Measurements from ENCODE around the gene KLHL17.
"Not testable (repeated sequence)": the region's sequence is repeated elsewhere in the genome, so short reads cannot be mapped to it uniquely, and the experiment has no call there.

KLHL17 gene

DNA sequence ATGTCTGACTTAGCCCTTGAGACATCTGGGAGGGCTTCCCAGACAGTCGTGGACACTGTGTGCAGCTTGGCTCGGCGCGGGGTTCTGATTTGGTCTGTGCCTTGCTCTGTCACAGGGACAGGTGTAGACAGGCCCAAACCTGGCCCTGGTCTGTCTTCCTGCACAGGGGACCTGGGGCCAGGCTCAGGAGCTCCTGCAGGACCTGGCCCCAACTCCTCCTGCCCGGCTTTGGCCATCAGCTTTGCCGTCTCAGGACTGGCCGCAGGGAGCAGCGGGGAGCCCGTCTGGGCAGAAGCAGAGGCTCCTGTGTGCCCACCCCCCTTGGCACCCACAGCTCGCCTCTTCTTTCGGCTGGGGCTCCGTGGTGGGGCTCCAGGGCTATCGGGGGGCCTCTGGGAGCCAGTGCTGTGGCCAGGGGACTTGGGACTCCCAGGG, 19.8 kb downstream of the KLHL17 start:
- DNase-seq (ENCODE audit: low read depth in 1 of 2, low spot score in 1 of 2), result no peak

DNA sequence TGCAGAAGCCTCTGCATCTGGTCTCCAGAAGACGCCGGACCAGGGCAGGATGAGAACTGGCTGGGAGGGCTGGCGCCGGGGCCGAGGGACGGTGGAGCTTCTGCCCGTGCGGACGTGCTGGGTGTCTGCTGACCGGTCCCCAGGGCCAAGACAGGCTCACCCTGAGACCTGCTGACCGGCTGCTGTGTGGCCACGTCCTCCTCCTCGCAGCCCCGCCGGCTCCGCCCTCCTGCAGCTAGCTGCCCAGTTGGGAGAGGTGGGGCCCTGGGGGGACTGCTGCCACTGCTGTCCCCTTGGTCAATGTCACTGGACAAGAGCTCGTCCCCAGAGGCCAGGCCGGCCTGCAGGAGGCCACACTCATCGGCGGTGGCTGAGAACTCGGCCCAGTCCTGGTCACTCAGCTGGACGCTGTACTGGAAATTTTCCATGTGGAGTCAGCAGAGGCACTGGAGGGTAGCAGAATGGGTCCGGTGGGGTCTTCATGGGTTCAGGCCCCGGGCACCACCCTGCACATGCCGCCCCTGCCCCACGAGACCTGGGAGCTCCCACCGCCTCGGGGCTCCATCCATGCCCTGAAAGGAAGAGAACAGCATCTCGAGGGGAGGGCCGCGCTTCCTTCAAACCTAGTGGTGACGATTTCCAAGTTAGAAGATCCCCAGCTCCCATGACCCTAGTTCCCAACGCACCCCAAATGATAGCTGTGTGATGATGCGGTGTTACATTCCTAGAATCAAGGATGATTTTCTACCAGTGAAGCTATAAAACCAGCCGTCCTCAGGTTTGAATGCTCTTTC, 20.4 kb downstream of the KLHL17 start:
- no peak for DNase-seq (ENCODE audit: low read depth in 1 of 2, low spot score in 1 of 2)

DNA sequence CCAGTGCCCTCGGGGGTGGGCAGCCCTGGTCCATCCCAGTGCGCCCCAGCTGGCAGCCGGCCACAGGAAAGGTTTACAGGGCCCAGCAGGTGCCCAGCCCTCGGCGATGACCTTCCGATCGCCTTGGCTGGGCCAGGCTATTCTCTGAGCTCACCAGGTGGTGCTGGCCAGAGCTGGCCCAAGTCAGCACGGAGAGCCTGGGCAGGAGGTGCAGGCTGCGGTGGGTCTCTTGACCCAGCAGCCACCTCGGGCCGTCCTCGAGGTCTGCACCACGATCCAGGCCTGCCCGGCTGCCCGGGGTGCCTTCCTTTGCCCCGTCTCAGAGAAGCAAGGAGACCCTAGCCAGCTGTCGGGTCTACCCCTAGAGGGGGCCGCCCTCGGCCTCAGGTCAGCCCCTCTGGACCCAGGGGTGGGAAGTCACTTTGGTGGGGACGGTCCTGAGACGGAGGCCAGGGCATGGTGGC, 21.1 kb downstream of the KLHL17 start:
- DNase-seq (ENCODE audit: low read depth in 1 of 2, low spot score in 1 of 2), result no peak

DNA sequence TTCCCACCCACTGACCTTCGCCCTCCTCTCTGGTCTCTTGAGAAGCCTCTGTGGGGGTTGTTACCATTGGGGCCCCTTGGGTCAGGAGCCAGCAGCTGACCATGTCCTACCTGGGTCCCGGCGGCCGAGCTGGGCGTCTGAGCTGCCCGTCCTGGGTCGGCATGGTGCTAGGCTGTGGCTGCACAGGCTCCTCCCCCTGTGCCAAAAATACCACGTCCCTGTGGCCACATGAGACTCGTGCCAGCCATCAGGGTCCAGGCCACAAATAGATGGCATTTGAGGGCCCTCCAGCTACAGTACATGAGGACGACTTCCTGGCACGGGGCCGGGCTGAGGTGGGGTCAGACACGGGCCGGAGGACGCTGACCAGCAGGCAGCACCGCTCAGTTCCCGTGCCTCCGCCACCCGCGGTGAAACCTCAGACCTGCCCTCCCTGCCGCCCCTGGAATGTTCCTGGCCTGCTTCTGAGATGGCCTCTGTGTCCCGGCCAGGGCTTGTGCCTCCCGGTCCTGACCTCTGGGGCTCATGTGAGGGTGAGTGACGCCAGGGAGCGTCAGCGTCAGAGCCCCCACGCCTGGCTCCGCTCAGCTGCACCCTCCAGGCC, 21.7 kb downstream of the KLHL17 start, which contains the start of gene PERM1:
TSS of gene PERM1 (minus strand) at position 139 of the 604 bp plus-strand sequence. CDS start 1,064 bp downstream, outside the sequence.
- DNase-seq (ENCODE audit: low read depth in 1 of 2, low spot score in 1 of 2), result no peak

DNA sequence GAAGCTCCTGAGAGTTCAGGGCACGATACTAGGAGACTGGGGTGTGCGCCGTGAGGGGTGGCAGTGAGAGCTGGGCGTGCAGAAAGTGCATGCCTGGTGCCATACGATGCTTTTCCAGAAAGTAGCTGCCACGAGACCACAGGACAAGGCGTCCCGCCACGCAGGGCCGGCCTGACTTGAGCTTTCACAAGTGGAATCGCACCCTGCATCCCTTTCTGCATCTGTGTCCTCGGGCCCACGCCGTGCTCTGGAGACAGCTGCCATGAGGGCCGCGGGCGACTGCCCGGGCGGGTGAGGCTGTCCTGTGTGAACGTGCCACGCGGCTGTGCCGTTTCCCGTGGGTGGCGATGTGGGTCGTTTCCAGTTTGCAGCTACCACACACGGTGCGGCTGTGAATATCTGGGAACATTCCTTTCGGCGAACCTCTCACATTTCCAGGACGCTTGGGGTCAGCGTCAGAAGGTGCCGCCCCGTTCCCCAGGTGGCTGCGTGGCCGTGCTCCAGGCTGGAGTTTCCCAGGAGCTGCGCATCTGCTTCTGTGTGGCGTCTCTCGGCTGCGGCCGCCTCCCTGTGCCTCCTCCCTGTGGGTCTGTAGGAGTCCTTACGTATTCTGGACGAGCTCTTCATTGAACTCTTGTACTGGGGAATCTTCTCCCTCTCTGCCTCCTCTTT, 22.5 kb downstream of the KLHL17 start:
- no peak for DNase-seq (ENCODE audit: low read depth in 1 of 2, low spot score in 1 of 2)

DNA sequence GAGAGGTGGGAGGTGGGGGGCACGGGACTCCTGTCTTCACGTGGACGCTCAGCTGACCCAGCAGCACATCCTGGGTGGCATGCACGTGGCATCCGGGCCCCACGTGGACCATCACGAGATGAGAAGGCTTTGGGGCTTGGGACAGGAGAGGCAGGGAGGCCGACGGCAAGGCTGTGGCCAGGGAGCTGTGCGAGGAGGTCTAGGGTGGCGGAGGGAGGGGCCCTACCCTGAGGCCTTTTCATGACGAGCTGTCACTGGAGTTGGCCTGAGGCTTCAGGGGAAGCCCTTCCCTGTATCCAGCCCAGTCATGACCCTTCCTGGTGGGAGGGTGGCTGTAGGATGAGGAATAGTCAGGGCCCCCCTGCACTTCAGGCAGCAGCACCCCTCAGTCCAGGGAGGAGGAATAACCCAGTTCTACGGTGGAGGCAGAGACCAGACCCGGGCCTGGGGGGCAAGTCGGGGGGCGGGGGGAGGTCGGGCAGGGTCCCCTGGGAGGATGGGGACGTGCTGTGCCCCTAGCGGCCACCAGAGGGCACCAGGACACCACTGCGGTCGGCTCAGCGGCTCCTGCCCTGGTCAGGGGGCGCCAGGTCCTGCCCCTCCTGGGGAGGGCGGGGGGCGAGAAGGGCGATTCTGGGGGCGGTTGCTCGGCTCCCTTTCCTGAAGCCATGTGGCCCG, 23.6 kb downstream of the KLHL17 start:
- DNase-seq (ENCODE audit: low read depth in 1 of 2, low spot score in 1 of 2), result peak; percentile 41 to 48

DNA sequence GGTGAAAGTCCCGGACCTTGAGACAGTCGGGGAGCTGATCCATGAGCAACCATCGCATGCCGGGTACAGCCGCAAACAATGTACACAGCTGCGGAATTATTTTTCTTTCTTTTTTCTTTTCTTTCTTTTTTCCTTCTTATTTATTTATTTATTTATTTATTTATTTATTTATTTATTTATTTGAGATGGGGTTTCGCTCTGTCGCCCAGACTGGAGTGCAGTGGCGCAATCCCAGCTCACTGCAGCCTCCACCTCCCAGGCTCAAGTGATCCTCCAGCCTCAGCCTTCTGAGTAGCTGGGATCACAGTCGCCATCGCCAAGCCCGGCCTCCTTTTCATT, 24.1 kb downstream of the KLHL17 start:
- no peak for DNase-seq (ENCODE audit: low read depth in 1 of 2, low spot score in 1 of 2)

DNA sequence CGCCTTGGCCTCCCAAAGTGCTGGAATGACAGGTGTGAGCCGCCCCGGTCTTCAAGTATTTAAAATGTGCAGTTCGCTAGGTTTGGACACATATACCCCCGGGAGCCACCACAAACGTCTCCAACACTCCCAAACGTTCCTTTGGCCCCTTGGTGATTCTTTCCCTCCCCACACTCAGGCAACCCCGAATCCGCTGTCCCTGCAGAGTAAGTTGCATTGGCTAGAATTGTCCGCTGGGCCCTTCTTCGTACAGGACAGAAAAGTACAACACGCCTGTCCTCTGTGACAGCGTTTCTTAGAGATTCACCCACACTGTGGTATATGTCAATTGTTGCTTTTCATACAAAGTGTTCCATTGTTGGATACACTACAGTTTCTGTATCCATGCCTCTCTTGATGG, 24.7 kb downstream of the KLHL17 start:
- DNase-seq (ENCODE audit: low read depth in 1 of 2, low spot score in 1 of 2), result no peak

DNA sequence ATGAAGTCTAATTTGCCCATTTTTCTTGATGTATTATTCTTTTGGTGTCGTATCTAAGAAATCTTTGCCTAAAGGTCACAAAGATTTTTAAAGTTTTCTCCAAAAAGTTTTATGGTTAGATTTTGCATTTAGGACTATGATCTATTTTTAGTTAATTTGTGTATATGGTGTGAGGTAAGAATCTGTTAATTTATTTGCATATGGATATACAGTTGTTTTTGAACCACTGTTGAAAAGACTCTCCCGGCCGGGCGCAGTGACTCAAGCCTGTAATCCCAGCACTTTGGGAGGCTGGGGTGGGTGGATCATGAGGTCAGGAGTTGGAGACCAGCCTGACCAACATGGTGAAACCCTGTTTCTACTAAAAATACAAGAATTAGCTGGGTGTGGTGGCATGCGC, 27.7 kb downstream of the KLHL17 start:
- DNase-seq (ENCODE audit: low read depth in 1 of 2, low spot score in 1 of 2), result not testable (repeated sequence)

DNA sequence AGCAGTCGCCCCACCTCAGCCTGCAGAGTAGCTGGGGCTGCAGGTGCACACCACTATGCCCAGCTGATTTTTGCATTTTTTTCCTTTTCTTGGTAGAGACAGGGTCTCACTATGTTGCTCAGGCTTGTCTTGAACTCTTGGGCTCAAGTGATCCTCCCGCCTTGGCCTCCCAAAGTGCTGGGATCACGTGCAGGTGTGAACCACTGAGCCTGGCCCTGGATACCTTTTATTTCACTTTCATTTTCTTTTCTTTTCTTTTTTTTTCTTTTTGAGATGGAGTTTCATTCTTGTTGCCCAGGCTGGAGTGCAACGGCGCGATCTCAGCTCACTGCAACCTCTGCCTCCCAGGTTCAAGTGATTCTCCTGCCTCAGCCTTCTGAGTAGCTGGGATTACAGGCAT, 30.9 kb downstream of the KLHL17 start:
- DNase-seq (ENCODE audit: low read depth in 1 of 2, low spot score in 1 of 2), result not testable (repeated sequence)

DNA sequence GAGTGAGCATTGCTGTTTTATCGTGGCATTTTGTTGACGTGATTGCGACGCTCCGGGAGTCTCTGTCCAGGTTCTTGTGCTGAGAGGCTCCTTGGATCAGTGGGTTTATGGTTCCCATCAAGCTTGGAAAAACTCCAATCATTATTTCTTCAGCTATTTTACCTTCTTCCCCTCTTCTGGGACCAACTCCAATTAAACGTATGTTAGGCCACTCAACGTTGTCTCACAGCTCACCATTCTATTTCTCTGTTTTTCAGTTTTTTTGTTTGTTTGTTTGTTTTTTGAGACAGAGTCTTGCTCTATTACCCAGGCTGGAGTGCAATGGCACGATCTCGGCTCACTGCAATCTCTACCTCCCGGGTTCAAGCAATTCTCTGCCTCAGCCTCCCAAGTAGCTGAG, 31.5 kb downstream of the KLHL17 start:
- DNase-seq (ENCODE audit: low read depth in 1 of 2, low spot score in 1 of 2), result no peak

DNA sequence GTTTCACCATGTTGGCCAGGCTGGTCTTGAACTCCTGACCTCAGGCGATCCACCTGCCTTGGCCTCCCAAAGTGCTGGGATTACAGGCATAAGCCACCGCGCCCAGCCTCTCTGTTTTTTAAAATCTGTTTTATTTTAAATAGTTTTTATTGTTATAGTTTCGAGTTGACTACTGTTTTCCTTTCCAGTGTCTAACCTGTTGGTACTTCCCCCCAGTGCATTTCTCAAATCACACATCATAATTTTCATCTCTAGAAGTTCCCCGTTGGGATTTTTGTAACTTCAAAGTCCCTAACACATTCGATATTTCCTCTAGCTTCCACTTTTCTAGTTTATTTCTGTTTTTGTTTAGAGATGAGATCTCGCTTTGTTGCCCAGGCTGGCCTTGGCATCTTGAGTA, 32.0 kb downstream of the KLHL17 start:
- no peak for DNase-seq (ENCODE audit: low read depth in 1 of 2, low spot score in 1 of 2)

DNA sequence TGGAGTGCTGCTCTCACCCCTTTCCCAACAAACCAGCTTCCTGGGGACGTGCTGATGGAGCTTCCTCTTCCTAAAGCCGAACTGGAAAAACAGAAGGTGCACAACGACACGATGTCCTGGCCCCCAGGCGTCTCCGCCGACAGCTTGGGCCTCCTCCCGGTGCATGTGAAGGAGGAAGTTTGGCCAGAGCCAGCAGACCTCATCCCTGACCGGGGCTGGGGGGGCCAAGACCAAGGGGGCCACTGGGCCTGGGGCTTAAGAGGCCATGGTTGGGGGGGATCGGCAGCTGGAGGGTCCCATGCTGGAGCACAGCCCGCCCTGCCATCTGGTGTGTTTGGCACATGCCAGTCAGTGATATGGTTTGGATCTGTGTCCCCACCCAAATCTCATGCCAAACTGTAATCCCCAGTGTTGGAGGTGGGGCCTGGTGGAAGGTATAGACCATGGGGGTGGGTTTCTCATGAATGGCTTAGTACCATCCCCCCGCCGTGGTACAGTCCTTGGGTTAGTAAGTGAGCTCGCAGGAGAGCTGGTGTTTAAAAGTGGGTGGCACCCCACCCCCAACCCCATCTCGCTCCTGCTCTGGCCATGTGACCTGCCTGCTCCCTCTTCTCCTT, 33.1 kb downstream of the KLHL17 start:
- no peak for DNase-seq (ENCODE audit: low read depth in 1 of 2, low spot score in 1 of 2)

DNA sequence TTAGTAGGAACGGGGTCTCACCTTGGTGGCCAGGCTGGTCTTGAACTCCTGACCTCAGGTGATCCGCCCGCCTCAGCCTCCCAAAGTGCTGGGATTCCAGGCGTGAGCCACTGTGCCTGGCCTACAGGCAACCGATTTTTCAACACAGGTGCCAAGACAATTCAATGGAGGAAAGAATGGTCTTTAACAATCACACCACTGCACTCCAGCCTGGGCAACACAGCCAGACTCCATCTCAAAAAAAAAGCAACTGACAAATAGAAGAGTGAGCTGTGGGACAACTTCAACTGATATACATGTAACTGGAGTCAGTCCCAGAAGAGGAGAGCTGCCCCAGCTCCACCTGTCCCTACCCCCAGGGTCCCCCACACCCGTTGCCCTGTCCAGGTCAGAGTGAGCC, 34.2 kb downstream of the KLHL17 start:
- not testable (repeated sequence) for DNase-seq (ENCODE audit: low read depth in 1 of 2, low spot score in 1 of 2)

DNA sequence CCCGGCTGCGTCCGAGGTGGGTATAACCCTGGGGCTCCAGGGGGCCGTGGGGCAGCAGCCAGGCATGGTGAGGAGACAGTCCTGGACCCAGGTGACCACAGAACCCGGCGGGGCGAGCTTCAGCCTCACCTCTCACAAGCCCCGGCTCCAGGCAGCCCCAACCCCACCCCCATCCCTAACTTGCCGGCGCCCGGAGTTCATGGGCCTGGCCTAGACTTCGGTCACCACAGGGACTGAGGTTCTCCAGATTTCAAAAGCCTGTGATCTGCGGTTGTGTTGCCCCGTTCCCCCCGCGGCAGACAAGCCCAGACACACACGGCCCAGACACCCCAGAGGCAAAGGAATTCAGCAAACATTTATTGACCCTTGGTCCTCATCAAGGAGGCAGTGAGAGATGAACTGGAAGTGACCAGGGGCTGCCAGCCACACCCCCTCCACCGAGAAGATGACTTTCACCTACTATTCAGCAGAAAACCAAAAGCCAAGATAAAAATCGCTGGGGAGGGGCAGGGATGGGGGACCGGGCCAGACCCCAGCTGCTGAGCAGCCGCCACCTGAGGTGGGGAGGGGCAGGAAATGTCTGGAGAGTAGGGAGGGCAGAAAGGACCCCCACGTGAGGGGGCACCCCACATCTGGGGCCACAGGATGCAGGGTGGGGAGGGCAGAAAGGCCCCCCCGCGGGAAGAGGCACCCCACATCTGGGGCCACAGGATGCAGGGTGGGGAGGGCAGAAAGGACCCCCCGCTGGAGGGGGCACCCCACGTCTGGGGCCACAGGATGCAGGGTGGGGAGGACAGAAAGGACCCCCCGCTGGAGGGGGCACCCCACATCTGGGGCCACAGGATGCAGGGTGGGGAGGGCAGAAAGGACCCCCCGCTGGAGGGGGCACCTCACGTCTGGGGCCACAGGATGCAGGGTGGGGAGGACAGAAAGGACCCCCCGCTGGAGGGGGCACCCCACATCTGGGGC, 35.6 kb downstream of the KLHL17 start:
- no peak for DNase-seq (ENCODE audit: low read depth in 1 of 2, low spot score in 1 of 2)

DNA sequence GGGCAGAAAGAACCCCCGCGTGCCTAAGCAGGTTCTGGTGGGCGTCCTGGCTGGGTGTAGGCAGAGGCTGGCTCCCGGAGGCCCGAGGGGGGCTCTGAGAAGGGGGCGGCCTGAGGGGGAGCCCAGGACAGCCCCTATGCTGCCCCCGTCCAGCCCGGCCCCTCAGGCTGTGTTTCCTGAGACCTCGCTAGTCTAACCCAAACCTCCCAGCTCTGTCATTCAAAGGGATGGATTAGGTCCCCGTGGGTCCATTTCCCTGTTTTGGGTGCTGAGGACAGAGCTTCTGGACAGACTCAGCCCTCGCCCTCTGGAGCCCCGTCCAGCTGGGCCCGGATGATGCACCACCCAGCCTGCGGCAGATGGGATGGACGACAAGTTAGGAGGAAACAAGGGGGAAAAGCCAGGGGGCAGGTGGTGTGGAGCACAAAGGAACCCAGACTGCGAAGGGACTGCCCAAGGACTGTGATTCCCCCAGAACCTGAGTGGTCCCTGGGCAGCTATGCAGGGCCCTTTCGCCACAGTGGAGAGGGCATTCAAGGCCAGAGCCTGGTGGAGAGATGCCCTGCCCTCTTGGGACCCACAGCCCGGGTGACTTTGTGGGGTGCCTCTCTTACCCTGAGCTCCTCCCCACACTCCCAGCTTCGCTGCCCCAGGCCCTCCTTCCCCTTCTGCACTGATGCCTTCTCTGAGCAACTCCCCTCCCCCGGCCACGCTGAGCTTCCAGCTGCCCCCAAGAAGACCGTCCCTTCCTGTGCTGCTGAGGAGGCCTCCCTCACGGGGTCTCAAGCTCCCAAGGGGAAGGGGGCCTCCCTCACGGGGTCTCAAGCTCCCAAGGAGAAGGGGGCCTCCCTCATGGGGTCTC, 36.7 kb downstream of the KLHL17 start:
- no peak for DNase-seq (ENCODE audit: low read depth in 1 of 2, low spot score in 1 of 2)

DNA sequence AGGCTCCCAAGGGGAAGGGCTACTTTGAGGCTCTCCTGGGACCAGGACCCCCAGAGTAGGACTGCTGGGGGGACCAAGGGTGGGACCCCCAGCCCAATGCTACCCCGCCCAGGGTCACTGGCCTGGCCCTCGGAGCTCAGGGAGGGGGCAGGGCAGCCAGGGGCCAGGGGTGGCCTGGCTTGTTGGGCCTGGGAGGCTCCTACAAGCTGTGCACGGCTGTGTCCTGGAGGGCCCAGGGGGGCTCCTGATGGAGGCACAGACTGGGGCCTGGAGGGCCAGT, 37.3 kb downstream of the KLHL17 start:
- no peak for DNase-seq (ENCODE audit: low read depth in 1 of 2, low spot score in 1 of 2)

DNA sequence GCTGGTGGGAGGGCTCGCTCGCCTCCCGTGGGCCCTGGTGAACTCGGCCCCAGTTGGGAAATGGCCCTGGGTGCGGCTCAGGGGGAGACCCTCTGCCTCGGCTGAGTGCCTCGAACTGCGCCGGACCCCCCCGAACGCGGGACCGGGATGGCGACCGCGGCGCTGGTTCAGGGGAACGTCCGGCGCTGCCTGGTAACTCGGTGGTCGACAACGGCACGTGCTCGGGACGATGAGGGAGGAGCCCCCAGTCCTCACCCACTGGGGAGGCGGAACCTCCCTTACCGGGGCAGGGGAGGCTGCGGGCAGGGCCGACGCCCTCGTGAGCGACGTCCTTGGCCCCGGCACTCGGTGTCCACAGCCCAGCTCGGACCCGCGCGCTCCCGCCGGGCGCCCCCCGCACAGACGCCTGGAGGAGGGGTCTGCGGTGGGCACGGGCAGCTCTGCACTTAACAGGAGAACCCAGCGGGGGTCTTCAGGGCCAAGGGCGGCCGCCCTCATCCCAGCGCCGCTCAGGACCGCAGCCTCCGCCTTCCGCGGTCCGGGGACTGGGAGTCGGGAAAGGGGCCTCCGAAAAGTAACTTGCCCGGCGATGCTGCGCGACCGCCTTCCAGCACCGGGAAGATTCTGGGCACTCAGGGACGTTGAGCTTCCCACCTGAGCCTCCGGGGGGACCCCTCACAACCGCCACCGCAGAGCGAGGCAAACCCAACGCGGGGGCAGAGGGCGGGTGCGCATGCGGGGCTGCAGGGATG, 37.8 kb downstream of the KLHL17 start:
- no peak for DNase-seq (ENCODE audit: low read depth in 1 of 2, low spot score in 1 of 2)

DNA sequence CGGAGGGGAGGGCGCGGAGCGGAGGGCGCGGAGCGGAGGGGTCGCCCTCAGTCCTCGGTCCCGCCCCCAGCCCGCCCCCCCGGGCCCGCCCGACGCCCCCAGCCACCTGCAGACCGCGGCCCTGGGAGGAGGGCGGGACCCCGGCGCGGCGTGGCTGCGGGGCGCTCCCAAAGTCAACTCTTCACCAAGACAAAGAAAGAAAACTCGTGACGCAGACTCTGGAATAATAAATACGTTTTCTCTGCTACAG, 38.3 kb downstream of the KLHL17 start:
- no peak for DNase-seq (ENCODE audit: low read depth in 1 of 2, low spot score in 1 of 2)
